Measurements from ENCODE around the gene MAML3.

MAML3 gene

GRCh38 chr4:139802931-139803330, 351.1 kb downstream of the MAML3 start:
- no peak for DNase-seq

DNA sequence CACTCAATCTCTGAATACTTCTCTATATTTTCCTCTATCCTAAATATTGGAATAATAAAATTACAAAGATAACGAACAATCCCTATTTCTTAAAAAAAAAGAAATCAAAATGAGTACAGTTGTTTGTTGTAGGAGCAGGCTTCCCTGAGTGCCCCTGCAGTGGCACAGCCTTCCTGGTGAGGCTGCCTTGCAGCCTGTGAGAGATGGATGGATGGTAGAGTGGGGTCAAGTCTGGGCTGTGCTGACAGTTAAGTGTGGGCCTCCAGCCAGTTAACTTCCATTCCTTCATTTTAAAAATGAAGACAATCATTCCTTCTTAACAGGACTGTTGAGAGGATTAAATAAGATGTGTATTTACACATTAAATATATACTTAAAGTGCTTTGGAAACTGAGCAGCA, 351.5 kb downstream of the MAML3 start:
- no peak for DNase-seq

DNA sequence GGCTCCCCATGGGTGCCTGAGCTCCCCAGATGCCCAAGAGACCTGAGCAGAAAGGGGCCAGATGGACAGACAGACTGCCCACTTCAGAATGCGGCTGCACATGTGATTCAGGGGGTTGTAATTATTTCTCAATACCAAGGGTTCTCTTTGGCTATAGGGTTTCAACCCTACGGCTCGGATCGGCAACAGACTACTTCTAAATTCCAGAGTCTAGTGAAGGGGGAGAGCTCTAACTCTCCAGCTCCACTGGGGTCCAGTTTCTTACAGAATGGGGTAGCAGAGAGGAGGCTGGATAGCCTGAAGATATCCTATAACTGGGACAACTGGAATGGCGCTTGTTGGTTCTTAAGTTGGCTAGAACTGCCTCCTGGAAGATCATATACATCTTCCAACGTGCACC, 352.1 kb downstream of the MAML3 start:
- no peak for DNase-seq

DNA sequence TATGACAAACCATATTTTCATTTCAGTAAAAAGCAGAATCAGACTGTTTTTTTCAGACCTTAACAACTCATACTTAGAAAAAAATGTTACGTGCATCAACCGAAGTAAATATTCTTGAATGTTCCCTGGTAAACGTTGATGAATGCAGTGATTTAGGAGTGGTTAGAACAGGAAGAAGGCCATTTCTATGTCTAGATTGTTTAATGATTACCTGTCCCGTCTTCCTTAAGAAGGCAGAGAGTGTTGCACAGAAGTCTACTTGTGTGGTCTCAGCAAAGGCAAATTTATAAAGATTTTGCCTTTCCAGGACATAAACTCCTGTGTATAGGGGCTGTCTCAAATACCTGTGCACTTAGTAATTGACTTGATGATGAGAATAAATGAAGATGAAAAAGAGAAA, 353.9 kb downstream of the MAML3 start:
- DNase-seq, result no peak

DNA sequence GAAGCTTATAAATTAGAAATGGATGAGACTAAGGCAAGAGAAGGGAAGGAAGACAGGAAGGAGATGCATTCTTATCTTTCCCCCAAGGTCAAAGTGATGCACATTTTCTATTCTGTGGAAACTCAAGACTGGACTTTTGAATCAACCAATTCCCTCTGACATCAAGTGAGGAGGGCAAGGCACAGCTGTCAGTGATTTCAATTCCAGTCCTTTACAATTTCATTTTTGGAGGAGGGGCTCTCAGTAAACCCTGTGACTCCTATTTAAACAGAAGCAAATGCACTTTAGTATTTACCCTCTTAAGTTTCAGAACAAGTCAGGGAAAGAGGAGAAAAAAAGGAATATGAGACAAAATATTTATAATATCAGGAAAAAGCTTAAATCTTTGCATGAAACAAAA, 354.4 kb downstream of the MAML3 start:
- DNase-seq, result no peak

- no peak for DNase-seq
Observed at GRCh38 chr4:139798456-139798855, 355.5 kb downstream of the MAML3 start.

DNA sequence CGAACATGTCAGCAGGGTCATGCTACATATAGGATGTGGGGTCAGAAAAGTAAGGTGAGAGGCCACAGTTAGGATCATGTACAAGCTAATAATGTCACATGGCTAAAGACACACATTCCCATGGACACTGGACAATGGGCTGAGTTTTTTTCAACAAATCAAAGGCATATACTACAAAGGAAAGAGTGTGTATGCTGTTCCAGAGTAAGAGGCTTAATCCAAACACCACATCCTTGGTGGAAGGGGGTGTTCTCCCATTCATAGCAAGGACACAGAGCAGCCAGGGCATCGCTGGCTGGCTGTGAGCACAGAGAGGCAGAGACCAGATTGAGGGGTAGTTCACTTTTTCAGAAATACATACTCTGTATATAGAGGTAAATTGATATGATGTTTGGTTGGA, 356.7 kb downstream of the MAML3 start:
- no peak for DNase-seq

DNA sequence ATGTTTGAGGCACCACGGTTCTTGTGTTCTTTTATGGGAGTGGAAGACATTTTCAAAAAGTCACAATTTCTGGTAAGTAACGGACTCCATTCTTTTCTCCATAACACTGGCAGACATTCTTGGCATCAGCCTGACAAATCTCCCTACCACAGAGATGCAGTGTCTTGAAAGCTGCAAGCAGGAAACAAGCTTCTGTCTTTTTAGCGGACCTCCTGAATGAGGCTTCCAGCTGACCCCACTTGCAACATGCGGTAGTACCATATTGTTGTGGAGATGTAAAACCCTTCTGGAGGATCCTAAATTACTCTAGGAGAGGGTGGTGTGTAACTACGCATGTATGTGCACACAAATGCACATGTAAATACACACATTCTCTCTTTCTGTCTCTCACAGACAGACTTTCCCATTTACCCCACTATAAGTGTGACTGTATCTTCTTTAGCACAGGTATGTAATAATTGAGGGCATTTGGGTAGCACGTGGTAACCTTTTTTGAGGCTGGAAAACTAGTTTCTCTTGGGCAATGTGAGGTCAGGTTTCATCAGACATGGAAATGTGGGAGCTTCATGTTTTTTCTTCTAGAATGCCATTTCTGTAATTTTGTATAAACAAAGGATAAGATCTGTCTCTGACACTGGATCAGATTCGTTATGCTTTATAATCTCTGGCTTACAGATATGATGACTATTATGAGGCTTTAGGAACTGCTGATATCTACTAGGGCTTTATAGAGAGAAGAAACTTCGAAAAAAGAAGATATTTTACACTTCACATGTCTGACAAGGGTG, 358.3 kb downstream of the MAML3 start:
- DNase-seq, result peak; percentile 34

DNA sequence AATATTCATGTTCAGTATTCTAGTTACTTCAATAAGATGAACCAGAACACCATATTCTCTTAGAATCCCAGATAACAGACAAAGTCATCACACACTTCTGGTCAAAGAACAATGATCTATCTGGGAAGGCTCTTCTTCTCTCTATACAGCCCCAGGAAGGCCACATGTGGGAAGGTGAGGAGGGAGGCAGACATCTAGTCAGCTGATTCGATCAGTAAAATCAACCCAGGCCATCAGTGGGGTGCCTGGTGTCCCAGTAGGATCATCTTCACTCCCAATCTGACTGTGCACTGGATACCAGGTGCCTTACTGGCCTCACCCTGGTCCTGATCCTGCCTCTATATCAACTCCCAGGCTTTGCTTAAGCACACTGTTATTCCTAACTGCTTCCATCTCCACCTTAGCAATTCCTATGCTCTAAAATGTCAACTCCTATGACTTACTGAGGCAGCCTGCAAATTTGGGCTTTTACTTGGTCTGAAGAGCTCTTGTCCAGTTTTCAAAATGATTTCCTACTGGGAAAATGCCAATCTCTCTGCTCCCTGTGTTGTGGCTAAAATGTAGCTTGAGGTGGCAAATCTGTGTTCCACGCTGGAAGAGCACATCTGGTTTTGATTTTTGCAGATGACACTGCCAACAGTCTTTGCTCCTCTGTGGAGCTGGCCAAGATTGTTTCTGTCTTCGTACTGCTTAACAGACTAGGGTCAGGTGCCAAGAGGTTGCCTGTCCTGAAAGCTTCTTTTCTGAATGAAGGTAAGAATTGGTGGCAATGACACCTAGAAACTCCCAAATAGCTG, 359.6 kb downstream of the MAML3 start:
- peak; percentile 73 for DNase-seq

- DNase-seq, result no peak
Observed at GRCh38 chr4:139791681-139792080, 362.3 kb downstream of the MAML3 start.

GRCh38 chr4:139790291-139790690, 363.7 kb downstream of the MAML3 start:
- no peak for DNase-seq

DNA sequence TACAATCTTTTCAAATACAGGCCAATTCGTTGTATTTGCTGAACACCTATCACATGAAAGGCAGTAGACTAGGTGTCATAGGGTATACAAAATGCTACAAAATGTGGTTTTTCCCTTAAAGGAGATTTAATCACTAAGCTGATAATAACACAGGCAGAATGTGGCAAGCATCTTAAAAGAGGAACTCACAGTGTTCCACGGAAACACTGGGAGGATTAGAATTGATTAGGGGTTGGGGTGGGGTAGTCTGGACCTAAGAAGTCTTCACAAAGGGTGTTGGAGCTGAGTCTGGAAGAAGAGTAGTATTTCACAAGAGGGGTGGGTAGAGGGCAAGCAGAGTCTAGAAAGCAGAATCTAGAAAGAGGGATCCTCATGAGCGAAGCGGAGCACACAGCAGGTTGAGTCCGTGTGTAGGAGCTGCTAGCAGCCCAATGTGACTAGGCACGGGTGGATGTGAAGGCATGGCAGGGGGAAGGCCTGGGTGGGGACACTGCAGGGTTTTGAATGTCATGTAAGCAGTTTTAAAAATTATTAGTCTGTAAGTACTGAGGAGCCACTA, 364.8 kb downstream of the MAML3 start:
- no peak for DNase-seq

GRCh38 chr4:139786494-139787354, 367.3 kb downstream of the MAML3 start:
- no peak for DNase-seq

- no peak for DNase-seq
Observed at GRCh38 chr4:139785356-139785755, 368.6 kb downstream of the MAML3 start.

GRCh38 chr4:139783741-139784484, 370.1 kb downstream of the MAML3 start:
- no peak for DNase-seq

- no peak for DNase-seq
Observed at GRCh38 chr4:139782926-139783522, 371.0 kb downstream of the MAML3 start.

- no peak for DNase-seq
Observed at GRCh38 chr4:139781066-139781465, 372.9 kb downstream of the MAML3 start.

DNA sequence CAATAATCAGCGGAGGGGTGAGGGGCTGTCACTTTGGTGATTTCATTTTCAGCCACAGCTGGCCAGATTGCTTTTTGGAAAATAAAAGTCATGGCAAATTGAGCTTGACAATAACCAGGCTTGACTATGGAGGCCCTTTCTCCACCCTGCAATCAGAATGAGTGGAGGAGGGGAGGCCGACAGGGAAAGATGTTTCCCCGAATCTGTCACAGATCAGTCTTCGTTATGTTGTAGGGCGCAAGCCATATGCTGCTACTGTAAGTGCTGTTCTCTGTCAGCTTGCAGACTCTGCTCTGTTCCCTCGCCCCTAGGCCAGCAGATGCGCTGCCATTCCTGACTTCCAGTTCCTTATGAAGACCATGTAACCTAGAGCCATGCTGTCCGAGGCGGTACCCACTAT, 374.3 kb downstream of the MAML3 start:
- no peak for DNase-seq

GRCh38 chr4:139777757-139778156, 376.2 kb downstream of the MAML3 start:
- no peak for DNase-seq

DNA sequence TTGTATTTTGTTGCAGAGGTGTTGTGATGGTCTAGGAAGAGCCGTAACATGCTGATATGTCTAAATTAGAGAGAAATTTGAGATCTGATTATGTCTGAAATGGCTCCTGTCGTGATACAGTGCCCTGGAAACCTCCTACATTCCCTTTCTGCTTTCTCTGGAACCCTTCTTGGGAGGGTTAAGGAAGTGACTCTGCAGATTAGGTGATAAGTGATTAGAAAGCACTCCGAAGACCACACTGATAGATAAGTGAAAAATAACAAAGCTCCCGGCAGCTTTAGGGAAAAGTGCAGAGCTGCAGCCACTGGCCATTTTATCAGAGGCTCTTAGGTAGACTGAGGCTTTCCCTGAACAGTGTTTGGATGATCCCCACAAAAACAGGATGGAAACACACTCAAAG, 377.7 kb downstream of the MAML3 start:
- no peak for DNase-seq

DNA sequence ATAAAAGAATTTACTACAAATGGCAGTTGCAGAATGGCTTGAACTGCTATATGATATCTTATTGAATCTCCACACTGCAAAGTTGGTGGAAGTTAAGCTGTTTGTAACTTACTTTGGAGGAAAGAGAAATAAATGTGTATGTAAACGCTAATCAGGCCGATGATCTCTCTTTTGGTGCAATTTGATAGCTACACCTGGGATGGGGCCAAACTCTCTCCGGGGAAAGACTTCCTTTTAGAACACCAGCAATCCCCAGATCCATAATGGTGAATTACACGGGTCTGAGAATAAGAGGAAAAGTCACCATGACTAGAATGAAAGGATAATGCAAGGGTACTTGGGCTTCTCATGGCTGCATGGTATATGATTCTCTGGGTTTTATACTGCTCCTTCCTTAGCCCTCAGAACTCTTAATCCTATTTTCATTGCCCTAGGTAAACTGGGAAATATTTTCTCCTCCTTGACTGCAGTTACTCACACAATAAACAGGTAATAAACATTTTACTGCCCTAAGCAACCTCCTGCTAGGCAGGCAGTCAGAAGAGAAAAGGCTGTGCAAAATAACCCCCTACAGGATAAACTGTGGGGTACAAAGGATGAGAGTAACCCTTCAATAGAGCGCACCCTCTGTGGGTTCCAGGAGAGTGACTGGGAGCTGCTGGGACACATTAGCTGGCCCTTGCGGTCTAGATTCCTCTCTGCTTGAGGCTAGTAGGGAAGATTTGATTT, 379.1 kb downstream of the MAML3 start:
- no peak for DNase-seq

Measured in fibroblast of skin of right biceps (primary cell).